GM21576 (cell line): ENCODE measurements around the gene ESPN.
"Not testable (repeated sequence)": the region's sequence is repeated elsewhere in the genome, so short reads cannot be mapped to it uniquely, and the experiment has no call there.

Experiments
- ATAC-seq: cut with Tn5 transposase; IDR thresholded peaks from one replicate; pipeline ENCODE4 v1.9.1; 2021; ENCODE audit warnings: mild to moderate bottlenecking, moderate library complexity; ENCODE audit not compliant: unreplicated experiment

Gene ESPN

GRCh38 chr1:6424619-6425593, at the start of gene ESPN:
Gene ESPN (plus strand): TSS chr1:6424776. CDS start chr1:6424956, 180 bp downstream.
- ATAC-seq, result no peak

GRCh38 chr1:6378096-6378746, 46.4 kb upstream of the ESPN start:
- ATAC-seq, result no peak

- no peak for ATAC-seq
These were observed 44.5 kb upstream of the ESPN start for GRCh38 chr1:6380037-6380436.

GRCh38 chr1:6384135-6384534, 40.4 kb upstream of the ESPN start:
- ATAC-seq, result no peak

- ATAC-seq, result no peak
These were observed 39.6 kb upstream of the ESPN start for GRCh38 chr1:6384962-6385361.

- no peak for ATAC-seq
These were observed 38.9 kb upstream of the ESPN start for GRCh38 chr1:6385488-6386191.

GRCh38 chr1:6386371-6386949, 38.1 kb upstream of the ESPN start:
- ATAC-seq, result no peak

- ATAC-seq, result no peak
These were observed 34.6 kb upstream of the ESPN start for GRCh38 chr1:6389971-6390370.

GRCh38 chr1:6391951-6392808, 32.4 kb upstream of the ESPN start:
- no peak for ATAC-seq

- ATAC-seq, result peak; percentile 14
These were observed 31.7 kb upstream of the ESPN start for GRCh38 chr1:6392809-6393399.

GRCh38 chr1:6393400-6394187, 31.0 kb upstream of the ESPN start, which contains the start of gene ACOT7:
Gene ACOT7 (minus strand): TSS chr1:6393767. CDS start chr1:6393399, 368 bp downstream.
- peak; percentile 73 for ATAC-seq

- ATAC-seq, result not testable (repeated sequence)
These were observed 29.4 kb upstream of the ESPN start for GRCh38 chr1:6395130-6395529.

- not testable (repeated sequence) for ATAC-seq
These were observed 28.8 kb upstream of the ESPN start for GRCh38 chr1:6395781-6396244.

GRCh38 chr1:6396998-6397397, 27.6 kb upstream of the ESPN start:
- no peak for ATAC-seq

GRCh38 chr1:6397844-6398441, 26.6 kb upstream of the ESPN start:
- ATAC-seq, result no peak

GRCh38 chr1:6399294-6399693, 25.3 kb upstream of the ESPN start:
- ATAC-seq, result no peak

GRCh38 chr1:6401673-6402072, 22.9 kb upstream of the ESPN start:
- no peak for ATAC-seq

- ATAC-seq, result no peak
These were observed 16.6 kb upstream of the ESPN start for GRCh38 chr1:6408023-6408422.
